ENCODE data around the gene TTC3.

Gene TTC3

GRCh38 chr21:37073417-37074196 is 553 bp downstream of the TTC3 start:
- peak overlapping the region; percentile 75 for H3K4me3 ChIP-seq (ENCODE audit: low read depth, low read length)
- CTCF ChIA-PET = interaction anchor here (0.6 kb wide), 1 partner anchor 97 kb away, joined by 4 read pairs; no protein-coding TSS in a partner anchor
- H3K27ac ChIP-seq (ENCODE audit: extremely low read depth, low read depth, low read length) = peak overlapping the region; percentile 85
- H3K4me1 ChIP-seq (ENCODE audit: control insufficient read depth, insufficient read depth, low read length) = 0 out of 2 replicates have a peak, but pooled peaks cover 6% of the 10 kb centered on the region
- no peaks in the 10 kb centered on the region for H3K9me3 ChIP-seq (ENCODE audit: control insufficient read depth, insufficient read depth, low read depth, low read length)
- POLR2A ChIA-PET = no interaction called here
- H3K36me3 ChIP-seq (ENCODE audit: control insufficient read depth in 2 of 2, insufficient read depth in 1 of 2, low read length in 2 of 2) = peaks cover 8 to 19% of the 10 kb centered on the region in 2 experiments
- TF ChIP-seq GLI2 (tag by site-specific recombination; IDR thresholded peaks at IDR 0.05; ENCODE audit: borderline replicate concordance, low read depth) (no peak), GFI1B (tag by site-specific recombination; IDR thresholded peaks at IDR 0.05) (no peak), ZNF776 (tag by site-specific recombination; IDR thresholded peaks at IDR 0.05; ENCODE audit: borderline replicate concordance) (no peak), ZNF843 (tag by site-specific recombination; IDR thresholded peaks at IDR 0.05) (no peak), HOXC10 (CRISPR knock-in tag; IDR thresholded peaks at IDR 0.05) (no peak), ZNF274 (IDR thresholded peaks at IDR 0.05; ENCODE audit: low read length) (no peak), ZNF274 (tag by site-specific recombination; IDR thresholded peaks at IDR 0.05; ENCODE audit: borderline replicate concordance) (no peak), ZNF621 (tag by site-specific recombination; IDR thresholded peaks at IDR 0.05) (no peak), HOXD13 (CRISPR knock-in tag; IDR thresholded peaks at IDR 0.05; ENCODE audit: borderline replicate concordance) (no peak), ZNF157 (tag by site-specific recombination; IDR thresholded peaks at IDR 0.05) (no peak), ZNF677 (tag by site-specific recombination; IDR thresholded peaks at IDR 0.05) (no peak), ELK4 (IDR thresholded peaks at IDR 0.05; ENCODE audit: borderline replicate concordance, low read depth, low read length) (no peak), ZNF202 (tag by site-specific recombination; IDR thresholded peaks at IDR 0.05; ENCODE audit: borderline replicate concordance) (no peak), KLF7 (tag by site-specific recombination; IDR thresholded peaks at IDR 0.05; ENCODE audit: borderline replicate concordance) (peak; percentile 59; the same call in 1 of the 2 replicates), ZNF623 (tag by site-specific recombination; IDR thresholded peaks at IDR 0.05) (0 out of 2 replicates have a peak, but pooled peaks have one; percentile 3), ZNF670 (tag by site-specific recombination; IDR thresholded peaks at IDR 0.05; ENCODE audit: low read depth) (no peak), ZBTB6 (tag by site-specific recombination; IDR thresholded peaks at IDR 0.05) (no peak), REST (tag by site-specific recombination; IDR thresholded peaks at IDR 0.05) (peak; percentile 31; the same call in 1 of the 2 replicates), ZNF654 (tag by site-specific recombination; IDR thresholded peaks at IDR 0.05; ENCODE audit: low read depth) (no peak), ZNF10 (tag by site-specific recombination; IDR thresholded peaks at IDR 0.05) (no peak; the same call in 1 of the 2 replicates), ZNF549 (tag by site-specific recombination; IDR thresholded peaks at IDR 0.05) (no peak), IKZF3 (tag by site-specific recombination; IDR thresholded peaks at IDR 0.05) (no peak), ZNF837 (tag by site-specific recombination; IDR thresholded peaks at IDR 0.05) (peak; percentile 10; the same call in 1 of the 2 replicates), ZFP3 (tag by site-specific recombination; IDR thresholded peaks at IDR 0.05; ENCODE audit: low read depth) (no peak), ZBTB11 (tag by site-specific recombination; conservative IDR thresholded peaks at IDR 0.05; ENCODE audit: low read depth) (peak; percentile 48), ZFP69B (tag by site-specific recombination; IDR thresholded peaks at IDR 0.05) (no peak), ZNF530 (tag by site-specific recombination; IDR thresholded peaks at IDR 0.05; ENCODE audit: low read depth) (no peak), ZNF302 (tag by site-specific recombination; IDR thresholded peaks at IDR 0.05; ENCODE audit: low read depth) (no peak), KLF8 (tag by site-specific recombination; IDR thresholded peaks at IDR 0.05) (peak; percentile 84)
